MM.1S (cell line): Measurements from ENCODE around the gene DRD3.

Experiments
- DNase-seq: peaks from one replicate; pipeline ENCODE4 v3.0.0-alpha.2; 2015
- H2AFZ ChIP-seq: fragments of 300-600 bp; sonication (generic); 2 replicates; pipeline ENCODE4 v1.6.0; 2016; ENCODE audit warnings: antibody characterized with exemption, low read length
- H3F3A ChIP-seq: fragments of 300-600 bp; sonication (generic); 2 replicates; pipeline ENCODE4 v1.6.1; 2016; ENCODE audit warnings: mild to moderate bottlenecking, antibody characterized with exemption, low read length, moderate library complexity, mixed read lengths; ENCODE audit not compliant: insufficient read depth
- H3K27ac ChIP-seq: fragments of 300-600 bp; sonication (generic); 2 replicates; pipeline ENCODE4 v1.5.1; 2016; ENCODE audit warnings: mild to moderate bottlenecking, low read length
- H3K27me3 ChIP-seq: fragments of 300-600 bp; sonication (generic); replicated peaks from 2 replicates; pipeline ENCODE4 v1.6.0; 2016; ENCODE audit warnings: low read length; ENCODE audit not compliant: insufficient read depth
- H3K36me3 ChIP-seq: fragments of 300-600 bp; sonication (generic); replicated peaks from 2 replicates; pipeline ENCODE4 v1.6.1; 2016; ENCODE audit warnings: mild to moderate bottlenecking, low read length, mixed read lengths; ENCODE audit not compliant: insufficient read depth
- H3K4me1 ChIP-seq: fragments of 300-600 bp; sonication (generic); 2 replicates; pipeline ENCODE4 v1.6.1; 2016; ENCODE audit warnings: low read length, mixed read lengths
- H3K4me2 ChIP-seq: fragments of 300-600 bp; sonication (generic); 2 replicates; pipeline ENCODE4 v1.6.0; 2016; ENCODE audit warnings: low read depth, low read length
- H3K4me3 ChIP-seq: fragments of 300-600 bp; sonication (generic); 2 replicates; pipeline ENCODE4 v1.5.1; 2016; ENCODE audit warnings: low read length, mixed read lengths
- H3K79me2 ChIP-seq: fragments of 300-600 bp; sonication (generic); 2 replicates; pipeline ENCODE4 v1.6.1; 2016; ENCODE audit warnings: mixed run types, low read length, mixed read lengths
- H3K9ac ChIP-seq: fragments of 300-600 bp; sonication (generic); 2 replicates; pipeline ENCODE4 v1.6.1; 2016; ENCODE audit warnings: low read length, mixed read lengths
- H3K9me2 ChIP-seq: fragments of 300-600 bp; sonication (generic); replicated peaks from 2 replicates; pipeline ENCODE4 v1.6.1; 2016; ENCODE audit warnings: mild to moderate bottlenecking, low read length, mixed read lengths; ENCODE audit not compliant: insufficient read depth
- H3K9me3 ChIP-seq: fragments of 300-600 bp; sonication (generic); replicated peaks from 2 replicates; pipeline ENCODE4 v1.6.1; 2016; ENCODE audit warnings: mild to moderate bottlenecking, low read length, mixed read lengths; ENCODE audit not compliant: insufficient read depth
- H4K20me1 ChIP-seq: fragments of 300-600 bp; sonication (generic); 2 replicates; pipeline ENCODE4 v1.6.1; 2016; ENCODE audit warnings: mild to moderate bottlenecking, low read length, moderate library complexity, mixed read lengths; ENCODE audit not compliant: insufficient read depth
- EZH2 ChIP-seq: fragments of 300-600 bp; sonication (generic); optimal IDR thresholded peaks from 2 replicates; pipeline ENCODE3; 2017; ENCODE audit warnings: low read depth, mild to moderate bottlenecking, antibody characterized with exemption, low read length, mixed read lengths
- EZH2phosphoT487 ChIP-seq: fragments of 300-600 bp; sonication (generic); IDR thresholded peaks from 2 replicates; pipeline ENCODE4 v1.6.1; 2018; ENCODE audit warnings: antibody characterized with exemption, low read length
- TF ChIP-seq, protein P1 (sequence below): fragments of 300-600 bp; sonication (generic); IDR thresholded peaks from 2 replicates; pipeline ENCODE4 v1.5.1; 2016; ENCODE audit warnings: antibody characterized with exemption, low read length, mixed read lengths

DRD3 gene

DNA sequence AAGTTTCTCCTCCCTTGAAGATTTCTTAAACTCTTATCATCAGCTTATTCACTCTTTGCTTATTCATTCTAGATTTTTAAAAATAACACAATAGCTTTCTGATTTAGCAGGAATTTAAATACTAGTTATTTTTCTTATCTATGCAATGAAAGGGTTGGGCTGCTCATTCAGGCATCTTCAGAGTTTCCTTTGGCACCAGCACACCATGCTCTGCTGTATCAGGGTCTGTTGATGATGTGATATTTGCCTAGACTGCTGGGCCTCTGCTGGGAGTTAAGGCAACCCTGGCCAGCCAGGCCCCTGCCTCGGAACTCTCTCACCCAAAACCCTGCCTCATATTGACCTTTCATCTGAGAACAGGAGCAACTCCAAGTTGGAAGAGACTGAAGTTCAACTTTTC, 35.0 kb downstream of the DRD3 start:
- Histone ChIP-seq H3K9me3 (no peaks in the 10 kb centered on the region), H3K4me2 (no peak overlapping the region), H3K9ac (no peak overlapping the region), H3K27me3 (no peaks in the 10 kb centered on the region), H3K79me2 (no peaks in the 10 kb centered on the region), H3K4me3 (no peak overlapping the region), H3K27ac (no peak overlapping the region), H3K9me2 (no peaks in the 10 kb centered on the region), H3K36me3 (no peaks in the 10 kb centered on the region), H4K20me1 (no peaks in the 10 kb centered on the region), H3K4me1 (no peaks in the 10 kb centered on the region), H2AFZ (no peak overlapping the region), H3F3A (no peaks in the 10 kb centered on the region)
- TF ChIP-seq, protein P1, sequence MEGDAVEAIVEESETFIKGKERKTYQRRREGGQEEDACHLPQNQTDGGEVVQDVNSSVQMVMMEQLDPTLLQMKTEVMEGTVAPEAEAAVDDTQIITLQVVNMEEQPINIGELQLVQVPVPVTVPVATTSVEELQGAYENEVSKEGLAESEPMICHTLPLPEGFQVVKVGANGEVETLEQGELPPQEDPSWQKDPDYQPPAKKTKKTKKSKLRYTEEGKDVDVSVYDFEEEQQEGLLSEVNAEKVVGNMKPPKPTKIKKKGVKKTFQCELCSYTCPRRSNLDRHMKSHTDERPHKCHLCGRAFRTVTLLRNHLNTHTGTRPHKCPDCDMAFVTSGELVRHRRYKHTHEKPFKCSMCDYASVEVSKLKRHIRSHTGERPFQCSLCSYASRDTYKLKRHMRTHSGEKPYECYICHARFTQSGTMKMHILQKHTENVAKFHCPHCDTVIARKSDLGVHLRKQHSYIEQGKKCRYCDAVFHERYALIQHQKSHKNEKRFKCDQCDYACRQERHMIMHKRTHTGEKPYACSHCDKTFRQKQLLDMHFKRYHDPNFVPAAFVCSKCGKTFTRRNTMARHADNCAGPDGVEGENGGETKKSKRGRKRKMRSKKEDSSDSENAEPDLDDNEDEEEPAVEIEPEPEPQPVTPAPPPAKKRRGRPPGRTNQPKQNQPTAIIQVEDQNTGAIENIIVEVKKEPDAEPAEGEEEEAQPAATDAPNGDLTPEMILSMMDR, result no peak
- TF ChIP-seq EZH2, result no peak
- TF ChIP-seq EZH2phosphoT487, result no peak
- DNase-seq, result no peak

DNA sequence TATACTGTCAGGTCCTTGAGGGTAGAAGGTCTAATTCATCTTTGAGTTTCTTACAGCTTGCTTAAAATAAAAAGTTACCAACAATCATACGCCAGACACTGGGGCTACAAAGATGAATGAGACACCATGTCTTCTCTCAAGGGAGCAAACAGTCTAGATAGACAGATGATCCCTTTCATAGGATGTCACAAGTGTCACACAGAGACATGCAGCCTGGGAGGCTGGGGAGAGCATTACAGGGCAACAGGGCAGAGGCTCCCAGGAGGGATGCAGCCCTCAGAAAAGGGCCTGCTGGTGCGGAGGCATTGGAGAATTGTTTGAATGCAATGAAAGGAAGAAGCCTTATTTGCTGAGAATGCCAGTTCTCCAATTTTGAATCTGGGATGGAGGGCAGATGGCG, 39.0 kb downstream of the DRD3 start:
- Histone ChIP-seq H3K4me2 (no peak overlapping the region), H3K9ac (no peak overlapping the region), H3K27ac (no peak overlapping the region), H4K20me1 (no peaks in the 10 kb centered on the region), H3K9me2 (no peaks in the 10 kb centered on the region), H3K36me3 (no peaks in the 10 kb centered on the region), H2AFZ (no peak overlapping the region), H3K9me3 (no peaks in the 10 kb centered on the region), H3K4me1 (no peaks in the 10 kb centered on the region), H3F3A (no peaks in the 10 kb centered on the region), H3K4me3 (no peak overlapping the region), H3K79me2 (no peaks in the 10 kb centered on the region), H3K27me3 (no peaks in the 10 kb centered on the region)
- no peak for DNase-seq
- TF ChIP-seq, protein P1, result no peak
- TF ChIP-seq EZH2phosphoT487 (no peak), EZH2 (no peak)

DNA sequence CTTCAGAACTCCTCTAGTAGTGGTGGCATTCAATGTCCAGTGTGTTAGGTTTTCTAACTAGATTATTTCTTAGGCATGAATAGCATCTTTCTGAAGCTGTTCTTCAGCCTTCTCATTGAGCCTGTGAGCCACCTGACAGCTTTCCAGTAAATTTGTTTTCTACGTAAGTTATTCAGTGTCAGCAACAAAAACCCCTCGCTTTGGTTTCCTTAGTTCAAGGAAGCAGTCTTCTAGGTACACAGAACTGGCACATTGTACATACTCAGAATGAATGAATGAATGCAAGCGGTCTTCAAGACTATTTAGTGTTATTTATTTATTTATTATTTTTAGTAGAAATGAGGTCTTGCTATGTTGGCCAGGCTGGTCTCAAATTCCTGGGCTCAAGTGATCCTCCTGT, 44.9 kb downstream of the DRD3 start:
- Histone ChIP-seq H3K9me2 (no peaks in the 10 kb centered on the region), H2AFZ (no peak overlapping the region), H4K20me1 (no peaks in the 10 kb centered on the region), H3K27ac (no peak overlapping the region), H3K9ac (no peak overlapping the region), H3K79me2 (no peaks in the 10 kb centered on the region), H3K27me3 (no peaks in the 10 kb centered on the region), H3K4me1 (no peaks in the 10 kb centered on the region), H3K36me3 (no peaks in the 10 kb centered on the region), H3K4me3 (no peak overlapping the region), H3F3A (no peaks in the 10 kb centered on the region), H3K4me2 (no peak overlapping the region), H3K9me3 (no peaks in the 10 kb centered on the region)
- no peak for DNase-seq
- TF ChIP-seq EZH2phosphoT487 (no peak), EZH2 (no peak)
- TF ChIP-seq, protein P1, result no peak

DNA sequence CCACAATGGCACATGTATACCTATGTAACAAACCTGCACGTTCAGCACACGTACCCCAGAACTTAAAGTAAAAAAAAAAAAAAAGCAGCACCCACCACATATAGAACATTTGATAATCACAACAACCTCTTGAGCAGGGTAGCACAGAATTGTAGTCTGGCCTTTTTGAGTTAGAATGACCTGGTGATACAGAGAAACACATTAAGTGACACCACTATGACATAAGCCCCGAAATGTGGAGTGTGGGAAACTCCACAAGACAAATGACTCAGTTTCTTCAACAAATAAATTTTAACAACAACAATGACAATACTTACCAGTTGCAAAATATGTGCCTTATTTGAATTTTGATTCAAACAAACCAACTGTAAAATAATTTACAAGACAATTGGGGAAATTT, 46.4 kb downstream of the DRD3 start:
- H3K4me2 ChIP-seq, result no peak overlapping the region
- no peak overlapping the region for H3K27ac ChIP-seq
- no peak overlapping the region for H2AFZ ChIP-seq
- H3K4me1 ChIP-seq, result no peaks in the 10 kb centered on the region
- H3K9ac ChIP-seq, result no peak overlapping the region
- H3F3A ChIP-seq, result no peaks in the 10 kb centered on the region
- H3K79me2 ChIP-seq, result no peaks in the 10 kb centered on the region
- H4K20me1 ChIP-seq, result no peaks in the 10 kb centered on the region
- no peak for TF ChIP-seq EZH2
- TF ChIP-seq, protein P1, result no peak
- TF ChIP-seq EZH2phosphoT487, result no peak
- H3K27me3 ChIP-seq, result no peaks in the 10 kb centered on the region
- no peaks in the 10 kb centered on the region for H3K36me3 ChIP-seq
- H3K4me3 ChIP-seq, result no peak overlapping the region
- no peaks in the 10 kb centered on the region for H3K9me2 ChIP-seq
- no peaks in the 10 kb centered on the region for H3K9me3 ChIP-seq
- no peak for DNase-seq
